ENCODE measurements around the gene ZFAND2A.
"Not testable (repeated sequence)": the region's sequence is repeated elsewhere in the genome, so short reads cannot be mapped to it uniquely, and the experiment has no call there.

Gene ZFAND2A

DNA sequence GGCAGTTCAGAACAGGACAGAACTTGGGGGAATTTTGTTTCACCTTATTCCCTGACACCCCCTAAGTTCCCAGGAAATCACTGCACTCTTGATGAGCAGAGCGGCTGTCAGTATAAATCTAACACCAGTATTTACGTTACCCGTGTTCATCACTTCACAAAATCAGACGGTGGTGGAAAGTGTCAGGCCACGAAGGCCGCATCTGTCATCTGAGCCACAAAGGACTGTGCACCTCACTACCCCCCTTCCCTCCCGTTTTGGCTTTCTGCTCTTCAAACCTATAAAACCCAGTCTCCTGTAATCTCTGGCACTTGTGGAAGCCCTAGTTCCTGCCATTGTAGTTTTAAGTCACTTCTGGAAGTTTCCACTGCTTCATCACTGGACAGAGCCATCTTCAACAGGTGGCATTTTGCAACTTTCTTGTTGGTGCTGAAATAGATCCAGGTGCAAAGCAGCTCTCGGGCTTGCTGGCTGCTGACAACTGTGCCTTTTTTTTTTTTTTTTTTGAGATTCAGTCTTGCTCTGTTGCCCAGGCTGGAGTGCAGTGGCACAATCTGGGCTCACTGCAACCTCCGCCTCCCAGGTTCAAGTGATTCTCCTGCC is 9.5 kb downstream of the ZFAND2A start:
- DNase-seq, result no peak

- no peak for DNase-seq
Measured at GRCh38 chr7:1149351-1149794, 10.6 kb downstream of the ZFAND2A start.

DNA sequence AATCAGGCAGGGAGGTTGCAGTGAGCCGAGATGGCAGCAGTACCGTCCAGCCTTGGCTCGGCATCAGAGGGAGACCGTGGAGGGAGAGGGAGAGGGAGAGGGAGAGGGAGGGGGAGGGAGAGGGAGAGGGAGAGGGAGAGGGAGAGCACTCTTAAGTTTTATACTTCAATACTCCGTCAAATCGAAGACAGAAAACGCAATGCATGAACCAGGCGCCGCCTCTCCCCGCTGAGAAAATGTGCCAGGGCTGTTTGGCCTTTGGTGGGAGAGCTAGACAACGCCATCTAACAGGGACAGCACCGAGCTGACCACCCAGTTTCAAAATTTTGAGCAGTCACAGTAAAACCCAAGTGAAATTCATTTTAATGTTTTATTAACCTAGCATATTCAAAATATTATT is 12.1 kb downstream of the ZFAND2A start:
- not testable (repeated sequence) for DNase-seq

DNA sequence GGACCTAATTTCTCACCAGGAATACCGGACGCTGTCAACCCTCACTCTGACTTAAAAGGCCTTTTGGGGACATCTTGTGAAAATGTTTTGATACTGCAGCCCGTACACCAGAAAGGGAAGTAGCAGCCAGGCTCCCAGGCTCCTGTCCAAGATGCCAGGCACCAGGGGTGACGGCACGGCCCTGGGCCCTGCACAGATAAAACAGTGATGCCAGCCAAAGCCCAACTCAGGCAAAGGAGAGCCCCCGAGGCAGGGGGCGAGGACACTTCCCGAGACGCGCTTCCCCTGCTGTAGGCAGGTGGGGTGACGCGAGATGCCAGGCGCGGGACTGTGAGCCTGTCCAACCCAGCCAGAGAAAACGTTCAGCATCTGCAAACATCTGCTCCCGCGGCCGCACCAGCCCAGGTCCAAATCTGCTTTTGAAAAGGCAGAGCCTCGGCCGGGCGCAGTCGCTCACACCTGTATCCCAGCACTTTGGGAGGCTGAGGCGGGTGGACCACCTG is 15.7 kb downstream of the ZFAND2A start:
- DNase-seq, result no peak

- DNase-seq, result not testable (repeated sequence)
Measured at GRCh38 chr7:1143031-1143430, 17.0 kb downstream of the ZFAND2A start.

- no peak for DNase-seq
Measured at GRCh38 chr7:1142051-1142635, 17.9 kb downstream of the ZFAND2A start.

GRCh38 chr7:1141651-1142050 is 18.3 kb downstream of the ZFAND2A start:
- DNase-seq, result no peak

DNA sequence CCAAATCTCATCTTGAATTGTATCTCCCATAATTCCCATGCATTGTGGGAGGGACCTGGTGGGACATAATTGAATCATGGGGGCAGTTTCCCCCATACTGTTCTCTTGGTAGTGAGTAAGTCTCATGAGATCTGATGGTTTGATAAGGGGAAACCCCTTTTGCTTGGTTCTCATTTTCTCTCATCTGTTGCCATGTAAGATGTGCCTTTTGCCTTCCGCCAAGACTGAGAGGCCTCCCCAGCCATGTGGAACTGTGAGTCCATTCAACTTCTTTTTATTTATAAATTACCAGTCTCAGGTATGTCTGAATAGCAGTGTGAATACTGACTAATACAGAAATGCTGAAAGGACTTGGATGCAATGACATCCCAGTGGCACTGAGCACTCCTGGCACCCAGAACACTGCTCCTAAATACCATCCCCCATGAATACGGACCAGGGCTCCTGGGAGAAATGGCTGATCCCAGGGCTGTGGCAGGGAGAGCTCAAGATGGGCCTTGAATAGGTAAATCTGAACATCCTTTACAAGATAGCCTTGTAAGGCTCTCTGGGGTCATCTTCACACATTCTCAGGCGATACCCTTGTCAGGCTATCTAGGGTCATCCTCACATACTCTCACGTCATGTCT is 19.4 kb downstream of the ZFAND2A start:
- no peak for DNase-seq

DNA sequence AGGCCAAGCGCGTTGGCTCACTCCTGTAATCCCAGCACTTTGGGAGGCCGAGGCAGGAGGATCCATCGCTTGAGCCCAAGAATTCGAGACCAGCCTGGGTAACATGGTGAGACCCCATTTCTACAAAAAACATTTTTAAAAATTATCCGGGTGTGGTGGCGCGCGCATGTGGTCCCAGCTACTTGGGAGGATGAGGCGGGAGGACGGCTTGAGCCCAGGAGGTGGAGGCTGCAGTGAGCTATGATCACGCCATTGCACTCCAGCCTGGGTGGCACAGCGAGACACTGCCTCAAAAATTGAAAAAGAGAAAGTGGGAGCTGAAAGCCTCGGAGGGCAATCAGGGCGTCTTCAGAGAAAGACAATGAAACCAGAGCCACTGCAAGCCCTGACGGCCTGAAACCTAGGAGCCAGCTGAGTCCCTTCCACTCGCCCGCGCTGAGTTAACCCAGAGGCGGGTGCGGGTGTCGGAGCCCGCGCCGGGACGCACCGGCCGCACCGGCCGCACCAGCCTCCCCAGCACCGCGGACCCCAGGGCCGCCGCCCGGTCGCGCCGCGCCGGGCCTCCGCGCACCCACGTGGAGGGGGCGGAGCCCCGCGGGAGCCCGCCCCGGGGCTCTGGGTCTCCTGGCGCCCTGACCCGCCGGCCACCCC is 22.4 kb downstream of the ZFAND2A start:
- no peak for DNase-seq

GRCh38 chr7:1136841-1137516 is 23.0 kb downstream of the ZFAND2A start:
- DNase-seq, result no peak

DNA sequence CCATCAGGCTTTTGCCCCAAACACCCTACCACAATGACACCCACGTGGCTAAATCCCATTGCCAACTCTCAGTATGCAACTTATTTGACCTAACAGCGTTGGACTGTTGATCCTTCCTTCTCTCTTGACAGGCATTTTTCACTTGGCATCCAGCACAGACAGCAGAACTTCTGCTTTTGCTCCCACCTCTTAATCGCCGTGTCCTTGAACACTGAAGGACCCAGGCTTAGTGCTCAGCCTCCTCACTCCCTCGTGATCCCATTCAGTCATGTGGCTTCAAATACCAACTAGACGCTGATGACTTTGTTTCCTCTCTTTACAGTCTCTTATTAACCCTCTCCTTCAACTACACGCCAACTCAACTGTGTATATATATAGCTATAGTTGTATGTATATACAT is 25.0 kb downstream of the ZFAND2A start:
- no peak for DNase-seq

- DNase-seq, result no peak
Measured at GRCh38 chr7:1131471-1132265, 28.3 kb downstream of the ZFAND2A start.

DNA sequence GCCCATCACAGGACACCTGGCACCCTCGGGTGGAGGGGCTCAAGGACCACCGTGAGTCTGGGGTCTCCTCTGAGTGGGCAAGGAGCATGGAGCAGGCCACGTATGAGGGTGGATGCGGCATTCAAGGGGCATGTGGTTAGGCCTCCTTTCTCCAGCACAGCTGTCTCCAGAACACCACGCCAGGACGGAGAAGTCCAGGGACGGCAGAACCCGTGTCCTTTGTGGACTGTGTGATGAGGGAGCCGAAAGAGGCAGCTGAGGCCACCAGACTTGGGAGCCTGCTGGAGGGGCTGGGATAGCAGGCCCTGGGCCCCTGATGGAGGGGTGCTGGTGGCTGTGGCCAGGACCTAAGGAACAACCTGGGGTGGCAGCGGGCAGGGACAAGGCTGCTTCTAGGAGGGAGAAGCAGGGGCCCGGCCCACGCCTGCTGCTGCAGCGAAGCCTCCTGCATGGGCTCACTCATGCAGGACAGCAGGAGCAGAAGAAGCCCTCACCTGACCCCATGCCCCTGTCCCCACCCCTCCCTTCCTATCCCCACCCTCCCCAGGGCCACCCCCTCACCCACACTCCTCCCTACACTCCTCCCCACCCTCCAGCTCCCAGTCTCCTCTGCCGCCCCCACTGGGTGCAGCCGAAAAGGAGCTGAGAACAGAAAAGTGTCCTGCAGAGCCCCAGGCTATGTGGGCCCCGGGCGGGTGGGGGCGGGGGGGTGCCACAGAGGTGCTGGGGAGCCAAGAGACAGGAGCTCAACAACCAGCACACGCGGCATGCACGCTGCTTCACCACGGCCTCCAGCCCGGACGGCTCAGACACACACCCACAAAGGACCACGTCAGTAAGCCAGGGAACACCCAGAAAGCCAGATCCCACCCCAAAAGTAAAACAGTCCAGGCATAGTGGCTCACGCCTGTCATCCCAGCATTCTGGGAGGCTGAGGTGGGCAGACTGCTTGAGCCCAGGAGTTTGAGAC is 29.7 kb downstream of the ZFAND2A start:
- DNase-seq, result no peak

GRCh38 chr7:1129431-1129830 is 30.6 kb downstream of the ZFAND2A start:
- DNase-seq, result no peak

DNA sequence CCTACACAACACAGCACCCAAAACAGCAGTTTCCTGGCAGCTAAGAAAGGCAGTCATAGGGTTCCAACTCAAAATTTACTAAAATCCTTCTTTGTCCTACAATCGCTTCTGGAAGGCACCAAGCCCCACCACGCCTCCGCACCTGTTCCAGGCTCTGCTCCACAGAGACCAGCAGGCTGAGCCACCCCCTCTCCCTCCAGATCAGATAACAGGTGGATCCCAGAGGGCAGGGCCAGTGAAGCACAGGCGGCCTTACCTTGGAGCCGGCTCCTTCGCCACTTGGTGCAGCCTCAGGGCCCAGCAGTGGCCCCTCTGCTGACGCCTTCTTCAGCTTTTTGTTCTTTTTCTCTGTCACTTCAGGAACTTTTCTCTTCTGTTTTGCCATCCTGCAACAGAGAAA is 33.0 kb downstream of the ZFAND2A start:
- no peak for DNase-seq

DNA sequence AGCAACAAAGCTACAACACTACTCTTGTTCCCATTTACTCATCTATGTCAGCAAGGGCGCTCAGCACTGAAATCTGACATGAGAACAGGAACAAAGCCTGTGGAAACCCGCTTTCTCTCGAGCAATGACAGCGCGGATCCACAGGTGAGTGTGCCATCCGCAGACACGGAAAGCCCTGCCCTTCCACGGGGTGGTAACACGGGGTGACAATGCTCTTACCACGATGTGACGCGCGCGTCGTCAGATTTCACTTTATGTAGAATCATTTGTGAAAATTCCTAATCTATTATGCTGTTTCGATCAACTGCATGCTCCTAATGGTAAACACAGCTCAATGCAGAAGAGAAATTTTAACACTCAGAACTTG is 34.4 kb downstream of the ZFAND2A start:
- DNase-seq, result no peak

GRCh38 chr7:1124816-1125602 is 35.0 kb downstream of the ZFAND2A start:
- no peak for DNase-seq

DNA sequence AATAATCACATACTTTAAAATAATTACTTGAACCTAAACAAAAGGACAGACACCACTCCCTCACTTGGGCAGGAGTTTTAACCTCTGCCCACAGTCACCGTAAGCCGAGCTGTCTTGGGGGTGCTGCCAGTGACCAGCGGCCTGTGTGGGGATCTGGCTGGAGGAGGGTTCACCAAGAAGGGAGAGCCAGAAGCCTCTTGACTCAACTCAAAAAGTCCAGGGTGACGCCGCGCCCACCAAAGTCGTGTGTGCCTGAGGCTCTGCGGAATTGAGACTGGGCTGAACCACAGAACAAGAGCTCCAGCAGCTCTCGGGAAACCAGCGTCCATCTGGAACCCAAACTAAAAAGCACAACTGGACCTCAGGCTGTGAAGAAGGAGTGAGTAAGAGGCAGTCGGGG is 35.8 kb downstream of the ZFAND2A start:
- no peak for DNase-seq

DNA sequence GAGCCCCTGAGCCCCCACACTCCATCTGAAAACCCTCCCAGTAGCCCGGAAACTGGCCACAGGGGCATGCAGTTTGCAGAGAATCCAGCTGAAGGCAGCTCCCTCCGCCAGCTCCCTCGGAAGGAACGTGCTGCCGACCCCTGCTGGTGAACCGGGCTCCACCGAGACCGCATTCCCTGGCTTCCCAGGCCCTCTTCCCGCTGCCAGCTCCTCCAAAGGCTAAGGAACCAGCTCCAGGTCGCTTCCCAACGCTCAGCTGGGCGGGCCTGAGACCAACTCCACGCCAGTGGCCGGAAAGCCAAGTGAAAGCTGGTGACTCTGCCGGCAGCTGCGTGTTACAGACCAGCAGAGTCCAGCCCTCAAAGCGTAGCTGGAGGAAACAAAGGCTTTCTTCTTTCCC is 36.3 kb downstream of the ZFAND2A start:
- DNase-seq, result no peak

DNA sequence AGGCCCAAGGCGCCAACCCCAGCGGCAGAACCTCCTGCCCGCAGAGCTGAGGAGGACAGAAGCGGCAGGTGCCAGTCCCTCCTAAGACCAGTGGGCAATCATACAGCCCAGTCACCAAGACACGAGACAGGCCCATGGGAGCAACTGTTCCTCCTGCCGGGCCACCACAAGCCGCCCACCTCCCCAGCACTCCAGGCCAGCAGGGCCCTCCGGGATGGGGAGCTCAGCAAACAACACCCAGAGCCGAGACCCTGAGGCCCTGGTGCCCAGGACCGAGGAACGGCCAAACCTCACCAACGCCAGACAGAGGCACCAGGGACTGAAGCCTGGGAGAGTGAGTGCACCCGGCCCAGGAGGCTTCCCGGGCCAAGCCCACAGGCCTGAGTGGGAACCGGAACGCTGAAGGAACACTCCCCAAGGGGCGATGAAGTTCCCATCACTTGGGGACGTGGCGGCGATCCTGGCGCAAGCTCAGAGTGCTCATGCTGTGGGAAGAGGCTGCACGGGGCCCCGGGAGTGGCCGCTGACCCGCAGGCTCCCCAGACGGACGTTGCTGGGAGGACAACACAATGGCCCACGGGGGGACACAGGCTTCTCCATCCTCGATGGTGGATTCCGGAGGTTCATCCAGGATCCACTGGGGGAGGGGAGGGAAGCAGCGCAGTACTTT is 37.0 kb downstream of the ZFAND2A start:
- no peak for DNase-seq
